Cardiac muscle cell (in vitro differentiated cells and primary cell): ENCODE data around the gene COIL. TPM values are rescaled to one million over a fixed set of nuclear protein-coding genes. Genes with fewer than 3 reads are reported as not detected.
A peak's percentile ranks its signal among the peaks of the same experiment; 100 is the strongest.
"Not testable (repeated sequence)": the region's sequence is repeated elsewhere in the genome, so short reads cannot be mapped to it uniquely, and the experiment has no call there.

Experiments used
- DNase-seq, 2 donors: peaks; one replicate each; pipeline versions ENCODE4 v3.0.0 to v3.0.0-alpha.2; 2010 to 2017; ENCODE audit warnings: low read depth in 1 of 2, low spot score in 1 of 2
- H3K27ac ChIP-seq: fragments of 200-600 bp; sonication (generic); 2 replicates; pipeline ENCODE4 v1.5.1; 2016
- H3K27me3 ChIP-seq: fragments of 200-600 bp; sonication (generic); 2 replicates; pipeline ENCODE4 v1.6.0; 2016; ENCODE audit warnings: control low read depth
- H3K36me3 ChIP-seq: fragments of 200-600 bp; sonication (generic); 2 replicates; pipeline ENCODE4 v1.5.1; 2016; ENCODE audit warnings: control low read depth
- H3K4me1 ChIP-seq: fragments of 200-600 bp; sonication (generic); 2 replicates; pipeline ENCODE4 v1.8.1; 2017; ENCODE audit warnings: low read depth, mild to moderate bottlenecking, mixed run types
- H3K4me3 ChIP-seq: fragments of 200-600 bp; sonication (generic); 2 replicates; pipeline ENCODE4 v1.5.1; 2016; ENCODE audit warnings: mild to moderate bottlenecking
- H3K9me3 ChIP-seq: fragments of 200-600 bp; sonication (generic); 2 replicates; pipeline ENCODE4 v1.5.1; 2017; ENCODE audit warnings: low read depth, mild to moderate bottlenecking, control low read depth
- CTCF ChIP-seq: IDR thresholded peaks from 2 replicates; pipeline ENCODE4 v1.5.1; 2012; ENCODE audit warnings: low read depth, mild to moderate bottlenecking, low read length
- polyA plus RNA-seq: library from polyadenylated mRNA; unstranded; fragments of >200 nt; fragmentation: Nextera tagmentation; extraction: Ambion mirVana; gene quantifications from 2 replicates; pipeline ENCODE4 v1.2.1, GENCODE V29; 2016
- total RNA-seq: library from RNA; depleted of rRNA; stranded (reverse); fragments of >200 nt; gene quantifications from 2 replicates; pipeline ENCODE4 v1.2.3, GENCODE V29; 2016

Gene COIL
- total and polyA plus RNA-seq, 2 experiments from 2014 or later: 16.3 to 19.9 TPM

- Histone ChIP-seq H3K4me3 (no peak overlapping the region), H3K9me3 (no peaks in the 10 kb centered on the region), H3K27ac (no peak overlapping the region), H3K36me3 (peaks cover 5% of the 10 kb centered on the region), H3K27me3 (no peaks in the 10 kb centered on the region), H3K4me1 (peaks cover 6% of the 10 kb centered on the region)
- DNase-seq: no peak
- no peak for TF ChIP-seq CTCF
Measured at GRCh38 chr17:56983366-56983765, 22.5 kb upstream of the COIL start.

GRCh38 chr17:56982312-56982711 lies 21.5 kb upstream of the COIL start:
- no peak for TF ChIP-seq CTCF
- no peaks in the 10 kb centered on the region for H3K36me3 ChIP-seq
- peaks cover 8% of the 10 kb centered on the region for H3K4me1 ChIP-seq
- no peak for DNase-seq
- H3K27me3 ChIP-seq: no peaks in the 10 kb centered on the region
- H3K27ac ChIP-seq: no peak overlapping the region
- H3K4me3 ChIP-seq: no peak overlapping the region
- H3K9me3 ChIP-seq: no peaks in the 10 kb centered on the region

GRCh38 chr17:56980526-56980925 lies 19.7 kb upstream of the COIL start:
- H3K4me3 ChIP-seq, H3K4me1 ChIP-seq, H3K27ac ChIP-seq, H3K36me3 ChIP-seq, H3K9me3 ChIP-seq, H3K27me3 ChIP-seq, DNase-seq: not testable (repeated sequence)

- H3K9me3 ChIP-seq: no peaks in the 10 kb centered on the region
- H3K36me3 ChIP-seq: no peaks in the 10 kb centered on the region
- H3K27ac ChIP-seq: no peak overlapping the region
- H3K4me1 ChIP-seq: peaks cover 8% of the 10 kb centered on the region
- H3K4me3 ChIP-seq: no peak overlapping the region
- no peak for DNase-seq
- no peak for TF ChIP-seq CTCF
- no peaks in the 10 kb centered on the region for H3K27me3 ChIP-seq
Measured at GRCh38 chr17:56979091-56979480, 18.2 kb upstream of the COIL start.

GRCh38 chr17:56978441-56979090 lies 17.7 kb upstream of the COIL start:
- TF ChIP-seq CTCF: no peak
- Histone ChIP-seq H3K4me3 (peak overlapping the region; percentile 38), H3K27ac (no peak overlapping the region), H3K27me3 (no peaks in the 10 kb centered on the region), H3K9me3 (no peaks in the 10 kb centered on the region), H3K4me1 (peaks cover 8% of the 10 kb centered on the region), H3K36me3 (no peaks in the 10 kb centered on the region)
- DNase-seq: peak in 1 of 2 donors; percentile 17

- H3K9me3 ChIP-seq: no peaks in the 10 kb centered on the region
- TF ChIP-seq CTCF: no peak
- DNase-seq: peak; percentile 80 to 93
- no peaks in the 10 kb centered on the region for H3K36me3 ChIP-seq
- H3K4me3 ChIP-seq: peak within 1 kb of the TSS; percentile 38
- H3K4me1 ChIP-seq: peaks cover 8% of the 10 kb centered on the region
- no peak within 1 kb of the TSS for H3K27ac ChIP-seq
- no peaks in the 10 kb centered on the region for H3K27me3 ChIP-seq
Measured at GRCh38 chr17:56977673-56978395, 17.0 kb upstream of the COIL start, which contains the start of gene SCPEP1. Gene SCPEP1 (plus strand): TSS chr17:56978131. CDS start chr17:56978160, 29 bp downstream.
